ENCODE data around the gene ADTRP. TPM values are rescaled to one million over a fixed set of nuclear protein-coding genes. Genes with fewer than 3 reads are reported as not detected.
"Not testable (repeated sequence)": the region's sequence is repeated elsewhere in the genome, so short reads cannot be mapped to it uniquely, and the experiment has no call there.

ADTRP gene
- total RNA-seq, 2 experiments from 2014 or later, result 29.1 to 31.5 TPM

- H3K27ac Mint-ChIP-seq, result peak overlapping the region; percentile 34
- peaks cover 2% of the 10 kb centered on the region for H3K9me3 Mint-ChIP-seq
- H3K36me3 Mint-ChIP-seq, result peaks cover 3% of the 10 kb centered on the region
- peaks cover 28% of the 10 kb centered on the region for H3K4me1 Mint-ChIP-seq
- no peak for DNase-seq
- H3K4me3 Mint-ChIP-seq, result no peak overlapping the region
- no peaks in the 10 kb centered on the region for H3K27me3 Mint-ChIP-seq
Observed at GRCh38 chr6:11701573-11701972, 77.0 kb downstream of the ADTRP start.

DNA sequence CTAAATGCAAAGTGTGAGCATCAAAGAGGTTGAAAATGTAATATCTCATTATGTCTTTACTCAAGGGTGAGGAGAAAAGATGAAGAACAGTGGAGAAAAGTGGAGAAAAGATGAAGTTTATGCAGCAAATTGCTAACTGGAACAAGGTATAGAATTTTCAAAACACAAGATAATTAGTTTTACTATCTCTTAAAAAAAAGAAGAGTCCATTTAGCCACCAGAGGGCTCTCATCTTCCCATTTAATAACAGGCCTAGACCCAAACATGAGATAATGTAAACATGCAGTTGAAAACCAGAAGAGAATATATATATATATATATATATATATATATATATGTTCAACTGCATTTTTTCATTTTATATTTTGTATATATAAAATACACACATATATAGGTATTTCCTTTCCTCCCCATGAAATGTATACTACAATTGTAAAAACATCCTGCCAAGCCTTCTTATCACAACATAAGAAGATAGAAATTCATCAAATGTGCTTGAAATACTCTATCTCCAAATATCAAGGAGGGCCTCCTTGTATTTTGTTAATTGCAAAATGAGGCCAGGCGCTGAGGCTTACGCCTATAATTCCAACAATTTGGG, 78.4 kb downstream of the ADTRP start:
- no peak overlapping the region for H3K27ac Mint-ChIP-seq
- H3K27me3 Mint-ChIP-seq, result no peaks in the 10 kb centered on the region
- H3K4me3 Mint-ChIP-seq, result no peak overlapping the region
- peaks cover 4% of the 10 kb centered on the region for H3K9me3 Mint-ChIP-seq
- DNase-seq, result no peak
- H3K4me1 Mint-ChIP-seq, result peaks cover 25% of the 10 kb centered on the region
- peaks cover under 1% of the 10 kb centered on the region for H3K36me3 Mint-ChIP-seq

GRCh38 chr6:11699576-11699975, 79.0 kb downstream of the ADTRP start:
- Mint-ChIP-seq H3K27ac (no peak overlapping the region), H3K9me3 (peaks cover 4% of the 10 kb centered on the region), H3K27me3 (no peaks in the 10 kb centered on the region), H3K36me3 (no peaks in the 10 kb centered on the region), H3K4me3 (no peak overlapping the region), H3K4me1 (peaks cover 20% of the 10 kb centered on the region)
- no peak for DNase-seq

DNA sequence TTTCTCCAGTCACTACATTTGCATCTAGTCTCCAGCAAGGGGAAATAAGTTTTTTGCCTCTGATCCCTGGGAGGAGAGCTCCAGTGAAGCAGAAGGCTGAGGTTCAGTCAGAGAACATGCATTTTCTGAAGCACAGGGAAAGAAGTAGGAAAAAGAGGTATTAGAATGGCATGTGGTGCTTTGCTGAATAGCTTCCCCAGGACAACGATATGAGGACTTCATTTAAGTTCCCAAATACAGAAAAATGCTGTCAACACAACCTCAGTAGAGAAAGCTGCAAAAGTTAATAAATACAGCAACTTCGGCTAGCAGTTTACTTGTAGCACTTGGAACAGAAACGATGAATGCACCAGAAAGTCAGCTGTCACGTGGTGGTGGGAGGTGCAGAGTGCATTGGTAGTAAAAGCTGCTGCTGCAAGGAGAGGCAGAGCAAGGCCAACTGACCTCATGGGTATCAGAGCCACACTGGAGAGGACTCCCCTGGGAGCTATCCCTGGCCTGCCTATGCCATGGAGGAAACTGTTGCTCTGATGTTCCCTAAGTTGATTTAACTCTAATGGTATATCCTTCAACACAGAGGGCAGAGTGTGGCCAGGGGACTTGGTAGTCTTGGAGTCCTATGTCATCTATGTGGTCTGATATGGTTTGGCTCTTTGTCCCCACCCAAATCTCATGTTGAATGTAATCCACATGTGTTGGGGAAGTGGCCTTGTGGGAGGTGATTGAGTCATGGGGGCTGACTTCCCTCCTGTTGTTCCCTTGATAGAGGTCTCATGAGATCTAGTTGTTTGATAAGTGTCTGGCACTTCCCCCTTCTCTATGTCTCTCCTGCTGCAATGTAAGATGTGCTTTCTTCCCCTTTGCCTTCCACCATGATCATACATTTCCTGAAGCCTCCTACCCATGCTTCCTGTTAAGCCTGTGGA, 85.9 kb downstream of the ADTRP start:
- H3K36me3 Mint-ChIP-seq, result no peaks in the 10 kb centered on the region

GRCh38 chr6:11689847-11690246, 88.8 kb downstream of the ADTRP start:
- Mint-ChIP-seq H3K9me3 (peaks cover 6% of the 10 kb centered on the region), H3K4me3 (no peak overlapping the region), H3K36me3 (no peaks in the 10 kb centered on the region), H3K27me3 (no peaks in the 10 kb centered on the region), H3K4me1 (peaks cover 8% of the 10 kb centered on the region), H3K27ac (no peak overlapping the region)
- DNase-seq, result no peak

More for the DNA sequence above, 85.9 kb downstream of the ADTRP start:
- Mint-ChIP-seq H3K9me3 (peaks cover 9% of the 10 kb centered on the region), H3K4me1 (peaks cover 8% of the 10 kb centered on the region), H3K27me3 (no peaks in the 10 kb centered on the region), H3K27ac (no peak overlapping the region), H3K4me3 (no peak overlapping the region)
- DNase-seq, result no peak

- not testable (repeated sequence) for H3K36me3 Mint-ChIP-seq, H3K27ac Mint-ChIP-seq, H3K9me3 Mint-ChIP-seq, H3K4me3 Mint-ChIP-seq, DNase-seq, H3K4me1 Mint-ChIP-seq, H3K27me3 Mint-ChIP-seq
Observed at GRCh38 chr6:11689400-11689799, 89.2 kb downstream of the ADTRP start.

DNA sequence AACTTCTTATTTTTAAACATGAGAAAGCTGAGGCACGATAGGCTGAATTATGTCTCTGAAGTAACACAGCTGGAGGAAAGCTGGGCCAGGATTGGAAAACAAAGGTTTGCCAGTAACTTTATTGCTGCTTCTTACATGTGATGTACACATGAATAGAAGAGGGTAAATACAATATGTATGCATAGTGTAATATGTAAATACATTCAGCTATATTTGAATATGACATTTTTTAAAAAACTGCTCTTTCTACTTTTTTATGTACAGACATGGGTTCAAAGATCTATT, 90.2 kb downstream of the ADTRP start:
- peaks cover 6% of the 10 kb centered on the region for H3K9me3 Mint-ChIP-seq
- no peak overlapping the region for H3K27ac Mint-ChIP-seq
- H3K36me3 Mint-ChIP-seq, result no peaks in the 10 kb centered on the region
- H3K4me3 Mint-ChIP-seq, result no peak overlapping the region
- no peak for DNase-seq
- H3K27me3 Mint-ChIP-seq, result no peaks in the 10 kb centered on the region
- peaks cover 7% of the 10 kb centered on the region for H3K4me1 Mint-ChIP-seq

DNA sequence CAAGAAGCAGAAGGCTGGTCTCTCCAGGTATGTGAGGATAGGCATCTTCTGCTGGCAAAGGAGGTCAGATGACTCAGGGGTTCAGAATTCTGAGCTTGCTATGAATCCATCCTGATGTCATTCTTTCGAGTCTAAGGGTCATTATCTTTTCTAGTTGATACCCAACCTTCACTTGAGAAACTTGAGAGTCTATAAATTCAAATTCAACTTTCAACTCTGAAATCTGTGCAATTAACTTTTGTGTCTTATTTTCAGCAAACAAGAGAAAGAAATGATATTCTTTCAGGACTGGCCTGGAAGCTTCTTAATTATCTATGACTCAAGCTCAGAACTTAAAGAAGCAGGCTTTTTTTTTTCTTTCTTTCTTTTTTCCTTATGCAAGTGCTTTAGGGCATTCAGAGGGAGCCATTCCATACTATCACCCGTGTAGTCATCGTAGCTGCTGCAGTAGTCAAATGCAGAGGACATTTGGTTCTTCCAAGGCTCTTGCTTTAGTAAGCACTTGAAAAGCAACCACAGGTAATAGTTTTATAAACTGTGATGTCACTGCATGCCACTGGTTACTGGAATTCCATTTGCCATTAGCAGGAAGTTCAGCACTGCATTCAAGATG, 93.0 kb downstream of the ADTRP start:
- Mint-ChIP-seq H3K4me3 (no peak overlapping the region), H3K27me3 (no peaks in the 10 kb centered on the region), H3K36me3 (no peaks in the 10 kb centered on the region)

GRCh38 chr6:11684901-11685480, 93.6 kb downstream of the ADTRP start:
- Mint-ChIP-seq H3K4me1 (peaks cover 1% of the 10 kb centered on the region), H3K9me3 (peaks cover 6% of the 10 kb centered on the region), H3K27ac (no peak overlapping the region), H3K4me3 (no peak overlapping the region), H3K36me3 (peaks cover 2% of the 10 kb centered on the region), H3K27me3 (no peaks in the 10 kb centered on the region)
- no peak for DNase-seq

More for the DNA sequence above, 93.0 kb downstream of the ADTRP start:
- DNase-seq, result no peak
- no peak overlapping the region for H3K27ac Mint-ChIP-seq
- H3K4me1 Mint-ChIP-seq, result peaks cover 1% of the 10 kb centered on the region
- peaks cover 8% of the 10 kb centered on the region for H3K9me3 Mint-ChIP-seq

GRCh38 chr6:11683871-11684270, 94.7 kb downstream of the ADTRP start:
- Mint-ChIP-seq H3K9me3 (peaks cover 9% of the 10 kb centered on the region), H3K4me3 (no peak overlapping the region), H3K27ac (no peak overlapping the region), H3K27me3 (no peaks in the 10 kb centered on the region), H3K4me1 (peaks cover 1% of the 10 kb centered on the region), H3K36me3 (peaks cover 2% of the 10 kb centered on the region)
- DNase-seq, result no peak

GRCh38 chr6:11682561-11682975, 96.0 kb downstream of the ADTRP start:
- Mint-ChIP-seq H3K9me3 (peaks cover 9% of the 10 kb centered on the region), H3K4me1 (peaks cover 1% of the 10 kb centered on the region), H3K36me3 (peaks cover 2% of the 10 kb centered on the region), H3K27me3 (no peaks in the 10 kb centered on the region), H3K27ac (no peak overlapping the region), H3K4me3 (no peak overlapping the region)
- no peak for DNase-seq

DNA sequence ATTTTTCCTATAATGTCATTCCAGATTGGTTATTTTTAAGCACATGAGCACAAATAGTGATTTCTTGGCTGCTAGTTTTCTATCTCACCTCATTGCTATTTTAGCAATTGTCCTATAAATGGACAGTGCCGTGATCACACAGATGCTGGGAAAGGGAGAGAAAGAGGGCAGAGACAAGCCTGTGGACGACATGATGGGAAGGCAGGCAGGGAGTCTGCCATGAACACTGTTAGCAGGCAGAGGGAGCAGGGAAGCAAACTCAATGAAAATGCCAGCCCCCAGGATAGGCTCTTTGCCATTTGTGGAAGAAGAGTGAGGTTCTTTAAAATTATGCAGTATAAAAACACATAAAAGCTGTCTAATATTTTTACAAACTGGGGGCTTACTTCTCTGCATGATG, 96.8 kb downstream of the ADTRP start:
- H3K36me3 Mint-ChIP-seq, result peaks cover 2% of the 10 kb centered on the region
- H3K27me3 Mint-ChIP-seq, result no peaks in the 10 kb centered on the region
- no peak for DNase-seq
- H3K4me1 Mint-ChIP-seq, result peaks cover 1% of the 10 kb centered on the region
- H3K9me3 Mint-ChIP-seq, result peaks cover 9% of the 10 kb centered on the region
- no peak overlapping the region for H3K4me3 Mint-ChIP-seq
- H3K27ac Mint-ChIP-seq, result no peak overlapping the region

DNA sequence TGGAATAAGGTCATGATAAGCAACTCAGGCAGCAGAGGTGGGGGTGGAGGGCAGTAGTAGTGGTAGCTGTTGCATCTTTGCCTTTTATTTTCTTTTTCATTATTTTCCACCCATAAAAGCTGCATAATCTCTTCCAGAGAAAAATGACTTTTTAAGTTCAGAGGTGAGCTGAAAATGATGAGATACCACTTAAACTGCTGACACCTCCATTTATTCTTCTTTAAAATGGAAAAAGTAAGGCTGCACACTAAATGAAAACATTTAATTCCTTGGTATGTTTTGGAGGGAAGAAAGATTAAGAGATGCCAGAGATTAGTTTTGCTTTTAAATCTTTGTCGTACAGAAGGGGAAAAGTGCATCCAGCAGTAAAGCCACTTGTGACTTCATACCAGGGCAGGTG, 97.2 kb downstream of the ADTRP start:
- Mint-ChIP-seq H3K4me1 (peaks cover 1% of the 10 kb centered on the region), H3K27ac (no peak overlapping the region), H3K4me3 (no peak overlapping the region), H3K9me3 (peaks cover 9% of the 10 kb centered on the region), H3K27me3 (no peaks in the 10 kb centered on the region), H3K36me3 (peaks cover 2% of the 10 kb centered on the region)
- no peak for DNase-seq

DNA sequence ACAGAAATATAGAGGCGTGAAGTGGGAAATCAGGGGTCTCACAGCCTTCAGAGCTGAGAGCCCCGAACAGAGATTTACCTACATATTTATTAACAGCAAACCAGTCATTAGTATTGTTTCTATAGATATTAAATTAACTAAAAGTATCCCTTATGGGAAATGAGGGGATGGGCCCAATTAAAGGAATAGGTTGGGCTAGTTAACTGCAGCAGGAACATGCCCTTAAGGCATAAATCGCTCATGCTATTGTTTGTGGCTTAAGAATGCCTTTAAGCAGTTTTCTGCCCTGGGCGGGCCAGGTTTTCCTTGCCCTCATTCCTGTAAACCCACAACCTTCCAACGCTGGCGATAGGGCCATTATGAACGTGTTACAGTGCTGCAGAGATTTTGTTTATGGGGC, 98.1 kb downstream of the ADTRP start:
- H3K36me3 Mint-ChIP-seq, DNase-seq, H3K4me1 Mint-ChIP-seq, H3K4me3 Mint-ChIP-seq, H3K9me3 Mint-ChIP-seq, H3K27me3 Mint-ChIP-seq, H3K27ac Mint-ChIP-seq: not testable (repeated sequence)

DNA sequence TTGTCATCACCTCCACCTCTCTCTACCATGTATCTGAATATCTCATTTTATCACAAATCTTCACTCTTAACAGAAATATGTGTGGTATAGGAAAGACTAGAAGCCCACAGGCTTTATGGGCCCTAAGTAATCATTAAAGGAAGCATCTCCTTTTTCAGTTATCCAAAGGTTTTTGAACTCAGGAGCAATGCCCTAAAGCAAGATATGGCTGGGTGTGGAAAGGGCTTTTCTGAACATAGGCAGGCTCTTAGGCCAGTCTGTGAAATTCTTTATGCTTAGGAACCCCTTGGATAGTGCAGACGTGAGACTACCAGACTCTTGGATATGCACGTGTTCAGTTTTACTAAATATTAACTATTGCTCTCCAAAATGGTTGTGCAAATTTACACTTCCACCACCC, 99.5 kb downstream of the ADTRP start:
- Mint-ChIP-seq H3K27me3 (no peaks in the 10 kb centered on the region), H3K4me1 (peaks cover 1% of the 10 kb centered on the region), H3K4me3 (no peak overlapping the region), H3K27ac (no peak overlapping the region), H3K9me3 (peaks cover 9% of the 10 kb centered on the region), H3K36me3 (peaks cover 2% of the 10 kb centered on the region)
- DNase-seq, result no peak

Measured in activated naive CD8-positive, alpha-beta T cell treated with anti-CD3 and anti-CD28 coated beads for 36 hours (primary cell).